Measurements from ENCODE around the gene ANGEL1. TPM values are rescaled to one million over a fixed set of nuclear protein-coding genes. Genes with fewer than 3 reads are reported as not detected.

Gene ANGEL1
- total RNA-seq, 4 donors from 2014 or later, result 7.9 to 15.8 (median 11.3) TPM

GRCh38 chr14:76848879-76849278, 36.2 kb upstream of the ANGEL1 start:
- no peaks in the 10 kb centered on the region for H3K36me3 ChIP-seq
- 93% methylated on average over 6 of the region's 6 CpGs for WGBS
- no peak overlapping the region for H3K27ac ChIP-seq (replicated peaks in 1 of 4)
- H3K4me3 ChIP-seq, result no peak overlapping the region
- H3K9me3 ChIP-seq, result no peaks in the 10 kb centered on the region
- DNase-seq (ENCODE audit: extremely low spot score), result no peak
- H3K4me1 ChIP-seq, result peaks cover 0 to 1% (median 0%) of the 10 kb centered on the region in 4 donors
- no peak for TF ChIP-seq CTCF (IDR thresholded peaks at IDR 0.05)
- TF ChIP-seq EP300 (IDR thresholded peaks at IDR 0.05), result no peak
- no peak for TF ChIP-seq POLR2A (IDR thresholded peaks at IDR 0.05; ENCODE audit: low read depth)
- TF ChIP-seq POLR2AphosphoS5 (IDR thresholded peaks at IDR 0.05), result no peak
- peaks cover 0 to 4% (median 0%) of the 10 kb centered on the region in 4 donors for H3K27me3 ChIP-seq
- intact Hi-C loops (cut with DNase I), result no loop called here

- Histone ChIP-seq H3K27ac (replicated peaks in 1 of 4) (no peak overlapping the region), H3K27me3 (peaks cover 0 to 13% (median 0%) of the 10 kb centered on the region in 4 donors), H3K9me3 (no peaks in the 10 kb centered on the region), H3K4me1 (peaks cover 0 to 4% (median 0%) of the 10 kb centered on the region in 4 donors), H3K36me3 (no peaks in the 10 kb centered on the region), H3K4me3 (no peak overlapping the region)
- DNase-seq (ENCODE audit: extremely low spot score), result no peak
- intact Hi-C loops (cut with DNase I), result no loop called here
- WGBS, result 78% methylated on average over 7 of the region's 7 CpGs
- TF ChIP-seq EP300 (IDR thresholded peaks at IDR 0.05) (no peak), POLR2A (IDR thresholded peaks at IDR 0.05; ENCODE audit: low read depth) (no peak), POLR2AphosphoS5 (IDR thresholded peaks at IDR 0.05) (no peak), CTCF (IDR thresholded peaks at IDR 0.05) (no peak)
Measured at GRCh38 chr14:76846331-76847047, 33.8 kb upstream of the ANGEL1 start.

GRCh38 chr14:76844223-76844622, 31.5 kb upstream of the ANGEL1 start:
- intact Hi-C loops (cut with DNase I), result no loop called here
- Histone ChIP-seq H3K27ac (replicated peaks in 1 of 4) (peak overlapping the region; percentile 31 to 67 (median 50)), H3K27me3 (peaks cover 0 to 13% (median 0%) of the 10 kb centered on the region in 4 donors), H3K4me1 (peaks cover 0 to 4% (median 0%) of the 10 kb centered on the region in 4 donors), H3K9me3 (no peaks in the 10 kb centered on the region), H3K36me3 (no peaks in the 10 kb centered on the region), H3K4me3 (no peak overlapping the region)
- 59% methylated on average over 9 of the region's 9 CpGs for WGBS
- TF ChIP-seq EP300 (IDR thresholded peaks at IDR 0.05), result peak; percentile 18
- no peak for TF ChIP-seq POLR2A (IDR thresholded peaks at IDR 0.05; ENCODE audit: low read depth)
- TF ChIP-seq POLR2AphosphoS5 (IDR thresholded peaks at IDR 0.05), result peak; percentile 56 to 73
- TF ChIP-seq CTCF (IDR thresholded peaks at IDR 0.05), result peak in 1 of 3 experiments; percentile 36
- no peak for DNase-seq (ENCODE audit: extremely low spot score)

- no peaks in the 10 kb centered on the region for H3K36me3 ChIP-seq
- no peak for DNase-seq (ENCODE audit: extremely low spot score)
- H3K27ac ChIP-seq (replicated peaks in 1 of 4), result no peak overlapping the region
- TF ChIP-seq EP300 (IDR thresholded peaks at IDR 0.05) (no peak), POLR2A (IDR thresholded peaks at IDR 0.05; ENCODE audit: low read depth) (no peak), CTCF (IDR thresholded peaks at IDR 0.05) (no peak), POLR2AphosphoS5 (IDR thresholded peaks at IDR 0.05) (no peak)
- H3K27me3 ChIP-seq, result peaks cover 0 to 13% (median 0%) of the 10 kb centered on the region in 4 donors
- H3K9me3 ChIP-seq, result no peaks in the 10 kb centered on the region
- H3K4me3 ChIP-seq, result no peak overlapping the region
- intact Hi-C loops (cut with DNase I), result no loop called here
- peaks cover 0 to 4% (median 0%) of the 10 kb centered on the region in 4 donors for H3K4me1 ChIP-seq
Measured at GRCh38 chr14:76842414-76842813, 29.7 kb upstream of the ANGEL1 start.
